GM19351 (cell line): ENCODE data around the gene FHOD1.

Source experiments
- ATAC-seq: cut with Tn5 transposase; IDR thresholded peaks from one replicate; pipeline ENCODE4 v1.9.1; 2021; ENCODE audit warnings: mild to moderate bottlenecking, moderate library complexity; ENCODE audit not compliant: unreplicated experiment

Gene FHOD1

GRCh38 chr16:67179421-67180080 lies 67.7 kb downstream of the FHOD1 start:
- no peak for ATAC-seq
